GM20431 (cell line): ENCODE measurements around the gene C5orf22.
"Not testable (repeated sequence)": the region's sequence is repeated elsewhere in the genome, so short reads cannot be mapped to it uniquely, and the experiment has no call there.

Source experiments
- in situ Hi-C: fragments of 300-500 bp; cut with MseI, MboI; formaldehyde crosslinking; loops from one replicate; pipeline ENCODE4 v1.15.0; 2020; ENCODE audit warnings: low sequenced_read_pairs; ENCODE audit not compliant: unreplicated experiment

The C5orf22 gene

DNA sequence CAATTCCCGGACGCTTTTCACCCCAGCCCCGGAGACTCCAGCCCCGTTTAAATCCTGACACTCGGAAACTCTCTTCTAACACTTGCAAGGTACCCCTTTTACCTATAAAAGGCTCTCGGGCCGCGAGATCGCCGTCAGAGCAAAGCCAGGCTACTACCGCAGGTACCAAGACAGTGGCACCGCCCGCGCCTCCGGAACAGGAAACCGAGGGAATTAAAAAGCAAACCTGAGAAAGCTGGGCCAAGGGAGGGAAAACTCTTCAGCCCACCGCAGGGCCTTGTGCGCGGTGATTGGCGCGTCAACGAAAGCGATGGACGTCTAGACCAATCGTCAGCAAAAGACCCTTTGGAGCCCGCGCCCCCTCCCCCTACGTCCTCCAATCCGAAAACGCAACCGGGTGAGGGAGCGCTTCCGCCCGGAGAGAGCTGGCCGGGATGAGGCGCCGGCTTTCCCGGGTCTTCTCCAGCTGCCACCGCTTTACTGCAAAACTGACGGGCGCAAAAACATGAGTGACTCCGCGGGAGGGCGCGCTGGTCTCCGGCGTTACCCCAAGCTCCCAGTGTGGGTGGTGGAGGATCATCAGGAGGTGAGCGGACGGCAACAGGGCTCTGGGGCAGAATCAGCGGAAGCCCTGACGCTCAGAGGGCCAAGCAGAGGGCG, at the start of gene C5orf22, which contains the start of gene DROSHA:
TSS of gene C5orf22 (plus strand) at position 414 of the 660 bp plus-strand sequence. CDS start at position 506, 92 bp downstream.
TSS of gene DROSHA (minus strand) at position 206 of the 660 bp plus-strand sequence. CDS start 3,034 bp downstream, outside the sequence.
- in situ Hi-C loops, result no loop called here

DNA sequence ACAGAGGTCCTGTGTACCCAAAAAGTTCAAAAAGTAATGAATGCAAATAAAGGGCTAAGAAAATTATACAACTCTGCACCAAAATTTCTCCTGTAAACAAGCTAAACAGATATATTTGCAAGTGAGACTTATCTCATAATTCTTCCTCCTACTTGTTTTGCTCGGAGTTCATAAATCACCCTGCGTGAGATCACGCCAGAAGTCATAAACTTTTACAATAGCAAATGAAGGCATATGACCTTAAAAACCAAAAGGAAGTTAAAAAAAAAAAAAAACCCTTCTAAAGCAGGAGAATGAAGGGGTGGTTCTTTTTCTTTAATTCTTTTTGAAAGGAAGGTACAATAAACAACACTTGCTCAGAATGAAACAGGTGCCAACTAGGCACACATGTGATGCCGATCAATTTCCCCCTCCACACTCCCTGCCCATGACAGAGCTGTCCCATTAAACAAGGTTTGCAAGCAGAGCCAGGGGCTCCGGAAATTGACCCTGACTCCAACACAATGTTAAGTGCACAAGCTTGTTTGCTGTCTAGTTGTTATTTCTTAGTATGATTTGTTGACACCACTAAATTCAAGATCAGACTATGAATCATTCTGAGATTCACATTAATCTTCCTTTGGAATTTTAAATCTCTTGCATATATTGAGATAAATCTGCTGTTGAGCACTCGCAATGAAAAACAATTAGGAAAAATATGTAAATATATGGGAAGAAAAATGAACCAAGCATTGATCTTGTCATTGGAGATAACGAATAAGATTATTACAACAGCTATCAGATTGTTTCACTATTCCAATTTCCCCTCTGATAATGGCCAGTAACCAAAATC, 46.5 kb upstream of the C5orf22 start:
- in situ Hi-C loops, result no loop called here

DNA sequence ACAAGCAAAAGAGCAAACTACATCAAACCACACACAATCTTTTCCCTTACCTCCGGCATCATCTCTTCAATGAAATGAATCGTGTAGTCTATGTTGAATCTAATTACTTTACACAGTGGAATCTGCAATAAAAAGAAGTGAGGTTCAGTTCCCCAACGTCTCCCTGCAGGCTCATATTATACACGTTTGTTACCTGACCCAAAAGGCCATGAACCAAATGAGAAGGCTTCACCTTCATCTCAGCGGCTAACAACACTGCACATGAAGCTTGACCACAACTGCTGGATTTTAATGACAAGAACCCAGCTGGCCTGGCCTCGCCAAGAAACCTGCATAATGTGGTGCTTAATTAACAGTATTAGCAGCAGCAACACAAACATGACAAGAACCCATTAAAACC, 45.7 kb upstream of the C5orf22 start:
- in situ Hi-C loops, result no loop called here

DNA sequence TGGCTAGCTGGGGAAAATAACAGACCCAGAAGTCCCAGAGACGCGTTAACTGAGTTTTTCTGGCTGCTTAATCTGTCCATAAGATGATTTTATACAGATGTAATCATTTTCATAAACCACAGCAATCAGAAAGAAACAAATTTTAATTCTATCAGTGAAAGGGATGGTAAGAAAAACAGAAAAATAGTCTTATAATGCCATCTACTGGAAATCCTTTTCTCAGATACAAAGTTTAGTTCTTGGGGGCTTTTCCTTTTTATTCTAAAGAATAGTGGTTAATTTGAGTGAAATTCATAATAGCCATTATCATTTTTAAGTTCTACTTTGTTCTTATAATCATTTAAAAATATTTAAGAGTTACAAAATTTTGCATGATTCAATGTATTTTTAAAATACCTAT, 44.6 kb upstream of the C5orf22 start:
- in situ Hi-C loops, result no loop called here

DNA sequence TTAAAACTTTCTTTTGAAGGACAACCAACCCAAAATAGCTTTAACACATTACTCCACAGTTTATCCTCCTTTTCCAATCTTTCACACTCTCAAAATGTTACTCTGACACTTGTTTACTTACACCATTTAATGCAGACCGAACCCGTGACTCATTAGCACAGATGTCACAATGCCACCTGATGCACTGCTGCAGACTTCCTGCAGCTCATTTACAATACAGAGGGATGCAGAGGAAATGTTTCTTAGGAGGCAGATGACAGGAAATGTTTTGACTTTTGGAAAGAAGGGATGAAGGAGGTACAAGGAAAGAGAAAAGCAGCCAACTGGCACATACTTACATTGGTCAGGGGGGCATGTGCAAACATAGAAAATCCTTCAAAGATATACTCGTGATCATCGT, 39.2 kb upstream of the C5orf22 start:
- in situ Hi-C loops, result no loop called here

DNA sequence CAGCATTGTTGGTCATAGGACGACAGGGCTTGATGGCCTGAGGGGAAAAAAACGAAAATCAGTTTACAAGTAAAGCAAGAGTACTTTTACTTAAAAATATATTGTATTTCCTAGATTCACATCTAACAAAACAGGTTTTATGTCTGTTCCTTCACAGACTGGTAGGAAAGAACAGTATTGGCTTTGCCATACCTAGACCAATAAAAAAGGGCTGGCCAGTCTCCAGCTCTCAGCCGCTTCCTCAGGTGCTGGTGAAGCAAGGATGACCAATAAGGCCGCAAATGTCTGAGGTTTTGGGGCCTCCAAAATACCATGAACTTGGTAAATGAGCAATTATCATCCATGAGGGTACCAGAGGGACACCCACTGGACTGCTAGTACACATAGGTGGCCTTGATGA, 36.8 kb upstream of the C5orf22 start:
- in situ Hi-C loops, result no loop called here

DNA sequence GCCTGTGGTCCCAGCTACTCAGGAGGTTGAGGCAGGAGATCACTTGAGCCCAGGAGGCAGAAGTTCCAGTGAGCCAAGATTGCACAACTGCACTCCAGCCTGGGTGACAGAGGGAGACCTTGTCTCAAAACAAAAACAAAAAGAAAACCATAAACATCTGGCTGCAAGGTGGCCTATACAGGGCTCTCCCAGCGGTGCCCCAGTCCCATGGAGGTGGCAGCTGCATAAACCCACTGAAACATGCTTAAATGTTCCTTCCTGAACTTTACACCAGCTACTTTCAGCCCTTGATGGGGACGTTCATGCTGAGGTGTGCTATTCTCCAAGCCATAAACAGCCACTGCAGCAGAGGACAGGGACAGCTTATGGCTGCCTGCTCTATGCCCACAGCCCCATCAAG, 35.8 kb upstream of the C5orf22 start:
- in situ Hi-C loops, result no loop called here

DNA sequence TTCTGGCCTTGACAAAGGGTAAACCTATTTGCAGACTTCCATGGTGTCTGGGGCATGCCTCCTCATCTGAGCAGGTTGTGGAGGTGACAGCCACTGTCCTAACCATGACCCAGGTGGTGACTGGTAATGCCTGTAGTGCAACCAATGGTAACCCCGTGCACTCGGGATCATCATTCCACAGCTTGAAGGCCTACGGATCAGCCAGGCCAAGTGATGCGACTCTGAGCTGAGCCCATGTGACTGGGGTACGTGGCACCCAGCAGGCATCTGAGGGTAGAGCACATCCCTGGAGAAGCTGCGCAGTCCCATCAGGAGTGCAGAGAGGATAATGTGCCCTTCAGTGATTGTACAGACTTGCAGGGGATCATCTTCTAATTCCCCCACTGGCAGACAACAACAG, 35.2 kb upstream of the C5orf22 start:
- in situ Hi-C loops, result no loop called here

DNA sequence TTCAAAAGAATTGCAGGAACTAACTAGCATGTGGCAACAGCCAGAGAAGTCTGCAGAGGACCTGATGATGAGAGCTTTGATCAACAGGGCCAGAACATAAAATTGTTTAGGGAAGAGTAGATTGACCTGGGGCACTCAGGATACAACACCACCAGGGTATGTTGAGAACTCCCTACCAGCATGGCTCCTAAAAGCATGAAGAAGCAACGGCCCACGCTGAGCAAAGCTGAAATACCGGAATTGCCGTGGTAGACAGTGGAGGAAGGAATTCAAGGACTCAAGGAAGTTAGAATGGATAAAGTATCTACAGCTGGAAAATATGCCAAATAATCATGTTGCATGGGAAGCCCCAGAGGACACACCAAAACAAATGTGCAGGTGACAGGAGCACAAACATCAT, 31.8 kb upstream of the C5orf22 start:
- in situ Hi-C loops, result no loop called here

DNA sequence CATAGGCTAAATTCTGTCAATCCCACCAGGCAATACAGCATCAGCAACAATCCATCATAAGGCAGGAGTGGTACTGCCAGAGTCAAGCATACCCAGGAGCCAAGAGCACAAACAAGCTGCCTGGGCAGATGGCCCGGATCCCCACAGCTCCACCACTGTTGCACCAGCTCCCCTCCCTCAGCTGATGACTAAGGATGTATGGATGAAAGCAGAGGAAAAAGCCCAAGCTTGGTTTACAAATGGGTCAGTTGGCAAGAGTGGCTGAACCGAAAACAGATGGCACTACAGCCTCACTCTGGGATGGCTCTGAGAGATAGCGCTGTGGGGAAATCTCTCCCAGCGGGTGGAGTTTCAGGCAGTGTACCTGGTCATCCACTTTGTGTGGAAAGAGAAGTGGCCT, 29.6 kb upstream of the C5orf22 start:
- in situ Hi-C loops, result no loop called here

DNA sequence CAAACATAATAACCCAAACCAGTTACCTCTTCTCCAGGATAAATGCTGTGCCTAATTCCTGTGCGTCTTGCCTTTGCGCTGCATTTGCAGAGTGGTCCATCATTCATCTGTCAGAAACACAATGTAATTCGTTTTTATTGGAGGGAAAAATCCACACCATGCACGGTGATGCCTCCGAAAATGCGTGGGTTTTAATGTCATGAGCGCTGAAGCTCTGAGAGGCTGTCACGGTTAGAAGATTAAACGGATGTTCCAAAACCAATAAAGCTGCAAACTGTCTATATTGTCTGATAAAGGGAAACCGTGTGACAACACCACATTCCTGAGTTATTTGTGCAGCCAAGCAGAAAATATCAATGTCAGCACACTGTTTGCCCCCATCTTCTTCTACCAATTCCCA, 27.6 kb upstream of the C5orf22 start:
- in situ Hi-C loops, result no loop called here

DNA sequence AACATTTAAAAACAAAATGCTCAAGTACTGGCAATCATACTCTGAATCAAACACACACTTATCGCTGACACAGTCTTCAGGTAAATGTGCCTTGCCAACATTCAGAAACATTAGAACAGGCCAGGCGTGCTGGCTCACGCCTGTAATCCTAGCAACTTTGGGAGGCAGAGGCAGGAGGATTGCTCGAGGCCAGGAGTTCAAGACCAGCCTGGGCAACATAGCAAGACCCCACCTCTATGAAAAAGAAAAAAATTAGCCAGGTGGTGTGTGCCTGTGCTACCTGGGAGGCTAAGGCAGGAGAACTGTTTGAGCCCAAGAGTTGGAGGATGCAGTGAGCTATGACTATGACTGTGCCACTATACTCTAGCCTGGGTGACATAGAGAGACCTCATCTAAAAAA, 20.8 kb upstream of the C5orf22 start:
- in situ Hi-C loops, result no loop called here

DNA sequence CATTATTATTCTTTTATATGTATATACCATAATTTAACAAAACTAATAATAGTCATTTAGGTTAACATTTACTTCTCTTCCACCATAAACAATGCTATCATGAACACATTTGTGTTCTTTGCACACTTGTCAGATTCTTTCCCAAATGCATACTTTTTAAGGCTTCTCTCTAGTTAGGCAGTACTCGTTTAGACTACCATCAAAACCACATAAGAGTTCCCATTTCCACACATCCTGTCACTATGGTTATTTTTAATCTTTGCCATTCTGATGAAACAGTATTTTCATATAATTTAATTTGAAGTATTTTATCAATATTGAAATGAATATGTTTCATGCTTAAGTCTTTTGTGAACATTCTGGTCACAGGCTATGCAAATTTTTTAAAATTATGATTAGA, 15.3 kb upstream of the C5orf22 start:
- in situ Hi-C loops, result no loop called here

DNA sequence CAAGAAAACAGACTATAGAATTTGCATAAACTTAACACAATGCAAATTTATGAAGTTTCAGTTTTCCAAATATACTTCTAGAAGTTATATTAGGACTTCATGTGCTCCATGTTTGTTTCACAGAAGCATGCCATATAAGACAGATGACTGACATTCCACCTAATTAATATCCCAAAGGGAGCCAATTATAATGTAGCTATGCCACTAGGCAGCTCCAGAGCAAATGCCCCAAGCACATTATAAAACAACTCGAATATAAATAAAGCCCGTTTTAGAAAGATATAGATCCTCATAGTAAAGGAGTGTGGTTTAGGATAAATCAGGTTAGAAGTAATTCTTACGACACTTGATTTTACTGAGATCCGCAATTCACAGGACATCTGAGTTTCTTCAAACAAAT, 9.1 kb upstream of the C5orf22 start:
- in situ Hi-C loops, result no loop called here

DNA sequence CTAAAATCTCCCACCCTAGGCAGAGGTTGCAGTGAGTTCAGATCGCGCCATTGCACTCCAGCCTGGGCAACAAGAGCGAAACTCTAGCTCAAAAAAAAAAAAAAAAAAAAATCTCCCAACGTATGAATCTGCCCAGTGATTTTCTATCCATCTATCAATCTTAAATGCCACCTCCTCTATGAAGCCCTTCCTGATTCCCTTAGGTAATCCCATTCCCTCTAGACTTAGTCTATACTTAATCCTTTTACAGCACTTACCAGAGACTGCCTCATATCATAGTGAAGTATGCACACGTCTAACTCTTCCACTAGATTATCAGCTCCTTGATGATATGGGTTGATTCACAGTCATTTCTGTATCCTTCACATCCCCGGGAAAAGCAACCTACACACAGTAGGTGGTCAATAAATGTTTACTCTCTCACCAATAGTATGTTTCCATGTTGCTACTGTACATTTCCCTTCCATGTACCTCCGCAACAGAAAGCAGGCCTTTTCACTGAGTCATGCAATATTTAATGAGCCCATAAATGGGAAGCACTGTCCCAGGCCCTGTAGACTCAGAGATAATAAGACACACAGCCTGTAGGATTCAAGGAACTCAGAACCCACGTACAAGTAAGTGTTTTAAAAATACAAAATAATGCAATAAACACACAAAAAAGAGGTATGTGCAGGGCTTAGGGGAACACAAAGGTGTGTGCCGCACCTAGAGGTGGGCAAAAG, 1.4 kb upstream of the C5orf22 start:
- in situ Hi-C loops, result no loop called here

DNA sequence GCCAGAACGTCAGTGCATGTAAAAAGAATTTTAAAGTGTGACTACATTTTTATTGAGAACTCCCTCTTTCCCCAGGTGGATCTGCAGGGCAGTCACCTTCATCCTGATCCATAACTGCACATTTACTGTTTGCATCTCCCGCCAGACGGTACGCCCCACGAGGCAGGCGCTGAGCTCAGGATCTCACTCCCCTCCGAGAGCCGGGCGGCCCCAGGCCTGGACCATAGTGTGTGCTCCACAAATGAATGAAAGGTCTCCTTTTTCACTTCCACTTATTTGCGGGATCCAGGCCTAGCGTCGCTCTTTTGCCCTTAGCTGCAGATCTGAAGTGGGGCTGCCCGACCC, 586 bp upstream of the C5orf22 start:
- in situ Hi-C loops, result no loop called here

DNA sequence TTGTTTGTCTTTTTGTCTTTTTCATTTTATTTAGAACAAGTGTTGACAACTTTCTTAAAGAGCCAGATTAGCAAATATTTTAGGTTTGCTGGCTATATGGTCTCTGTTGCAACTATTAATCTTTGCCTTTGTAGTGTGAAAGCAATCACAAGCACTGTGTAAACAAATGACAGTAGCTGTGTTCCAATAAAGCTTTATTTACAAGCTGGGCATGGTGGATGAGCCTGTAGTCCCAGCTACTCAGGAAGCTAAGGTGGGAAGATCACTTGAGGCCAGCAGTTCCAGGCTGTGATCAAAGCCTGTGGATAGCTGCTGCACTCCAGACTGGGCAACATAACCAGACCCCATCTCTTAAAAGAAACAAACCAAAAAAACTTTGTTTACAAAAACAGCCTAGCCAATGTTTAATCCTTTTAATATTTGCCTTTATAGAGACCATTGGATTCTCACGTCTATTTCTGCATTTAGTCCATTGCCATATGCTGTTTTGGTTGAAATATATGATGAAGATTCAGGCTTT, 2.5 kb downstream of the C5orf22 start:
- in situ Hi-C loops, result no loop called here

DNA sequence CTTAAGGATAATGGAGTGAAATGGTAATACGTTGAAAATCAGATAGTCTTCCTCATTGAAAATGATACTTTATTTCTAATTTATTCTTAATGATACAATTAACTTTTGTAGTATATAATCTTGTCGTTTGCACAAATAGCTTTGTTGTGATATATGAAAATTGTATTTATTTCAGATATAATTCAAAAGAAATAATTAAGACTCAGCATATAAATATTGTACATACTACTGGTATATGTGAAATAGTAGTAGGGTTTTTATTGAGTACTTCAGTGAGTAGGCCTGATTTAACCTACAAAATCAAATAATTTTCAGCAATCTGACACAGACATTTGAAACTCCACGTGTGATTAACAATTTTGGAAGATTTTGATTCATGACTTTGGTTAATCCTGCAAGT, 4.8 kb downstream of the C5orf22 start:
- in situ Hi-C loops, result no loop called here

DNA sequence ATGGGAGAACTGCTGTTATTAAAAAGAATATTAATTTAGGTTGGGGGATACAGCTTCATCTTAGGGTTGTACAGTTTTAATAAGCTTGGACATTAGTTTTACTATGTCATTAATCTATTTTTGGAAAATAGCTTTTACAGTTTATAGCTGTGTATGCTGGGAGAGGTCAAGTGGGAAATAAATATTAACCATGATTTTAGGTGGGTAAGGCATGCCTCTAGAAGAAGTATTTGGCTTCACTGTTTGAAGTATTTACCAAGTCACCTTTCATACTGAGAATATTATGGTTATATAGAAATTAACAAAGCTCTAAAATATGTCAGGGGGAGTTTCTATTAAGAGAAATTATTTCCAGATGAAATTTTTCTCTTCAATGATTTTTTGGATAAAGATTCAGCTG, 5.2 kb downstream of the C5orf22 start:
- in situ Hi-C loops, result no loop called here

DNA sequence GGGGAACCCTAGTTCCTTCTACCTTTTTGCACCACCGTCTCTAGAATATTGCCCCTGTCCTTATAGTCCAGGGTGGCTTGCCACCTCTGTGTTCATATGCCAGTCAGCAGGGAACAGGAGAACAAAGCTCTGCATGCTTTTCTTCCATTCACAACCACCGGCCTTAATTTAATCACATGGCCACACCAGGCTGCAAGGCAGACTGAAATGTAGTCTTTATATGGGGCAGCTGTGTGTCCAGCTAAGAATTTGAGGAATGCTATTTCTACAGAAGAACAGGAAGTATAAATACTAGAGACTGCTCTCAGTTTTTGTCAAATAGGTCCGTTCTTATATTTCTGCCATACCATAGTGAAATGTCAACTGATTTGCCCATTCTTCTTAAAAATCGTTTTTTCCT, 5.8 kb downstream of the C5orf22 start:
- in situ Hi-C loops, result no loop called here

DNA sequence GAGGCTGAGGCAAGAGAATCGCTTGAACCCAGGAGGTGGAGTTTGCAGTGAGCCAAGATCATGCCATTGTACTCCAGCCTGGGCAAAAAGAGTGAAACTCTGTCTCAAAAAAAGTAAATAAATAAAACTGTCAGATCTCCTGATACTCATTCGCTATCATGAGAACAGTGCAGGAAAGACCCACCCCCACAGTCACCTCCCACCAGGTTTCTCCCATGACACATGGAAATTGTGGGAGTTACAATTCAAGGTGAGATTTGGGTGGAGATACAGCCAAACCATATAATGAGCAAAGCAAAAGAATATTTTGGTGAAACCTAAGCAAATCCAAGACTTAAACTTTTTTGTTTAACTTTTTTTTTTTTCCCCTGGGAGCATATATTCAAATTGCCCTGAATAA, 17.0 kb downstream of the C5orf22 start:
- in situ Hi-C loops, result not testable (repeated sequence)
